ENCODE measurements around the gene CRTC3.
A peak's percentile ranks its signal among the peaks of the same experiment; 100 is the strongest.
"Not testable (repeated sequence)": the region's sequence is repeated elsewhere in the genome, so short reads cannot be mapped to it uniquely, and the experiment has no call there.

The CRTC3 gene

GRCh38 chr15:90684281-90684680 lies 154.6 kb downstream of the CRTC3 start:
- H3K4me3 ChIP-seq (ENCODE audit: insufficient read length, low read depth), result no peak overlapping the region
- no peaks in the 10 kb centered on the region for H3K36me3 ChIP-seq (ENCODE audit: insufficient read depth, insufficient read length, low read length)
- TF ChIP-seq SUZ12 (IDR thresholded peaks at IDR 0.05; ENCODE audit: extremely low read depth, insufficient read depth, insufficient read length) (no peak), ZNF274 (IDR thresholded peaks at IDR 0.05; ENCODE audit: low read depth, low read length) (no peak), YY1 (IDR thresholded peaks at IDR 0.05; ENCODE audit: insufficient read depth, insufficient read length) (no peak)
- H3K9ac ChIP-seq (ENCODE audit: insufficient read length, low read depth), result no peak overlapping the region
- H3K9me3 ChIP-seq (ENCODE audit: insufficient read depth, low read length), result peaks cover 8% of the 10 kb centered on the region; the same call in 1 of the 2 replicates
- no peaks in the 10 kb centered on the region for H3K27me3 ChIP-seq (ENCODE audit: insufficient read depth, insufficient read length)
- no peaks in the 10 kb centered on the region for H3K4me1 ChIP-seq (ENCODE audit: insufficient read depth, insufficient read length)
- DNase-seq (ENCODE audit: low read depth, low spot score), result no peak

GRCh38 chr15:90685591-90686434 lies 156.1 kb downstream of the CRTC3 start:
- DNase-seq (ENCODE audit: low read depth, low spot score), result no peak
- Histone ChIP-seq H3K4me3 (ENCODE audit: insufficient read length, low read depth) (no peak overlapping the region), H3K36me3 (ENCODE audit: insufficient read depth, insufficient read length, low read length) (no peaks in the 10 kb centered on the region), H3K4me1 (ENCODE audit: insufficient read depth, insufficient read length) (no peaks in the 10 kb centered on the region), H3K9me3 (ENCODE audit: insufficient read depth, low read length) (peaks cover 8% of the 10 kb centered on the region; the same call in 1 of the 2 replicates), H3K27me3 (ENCODE audit: insufficient read depth, insufficient read length) (no peaks in the 10 kb centered on the region), H3K9ac (ENCODE audit: insufficient read length, low read depth) (no peak overlapping the region)
- TF ChIP-seq ZNF274 (IDR thresholded peaks at IDR 0.05; ENCODE audit: low read depth, low read length) (no peak), SUZ12 (IDR thresholded peaks at IDR 0.05; ENCODE audit: extremely low read depth, insufficient read depth, insufficient read length) (no peak), YY1 (IDR thresholded peaks at IDR 0.05; ENCODE audit: insufficient read depth, insufficient read length) (no peak)

- H3K36me3 ChIP-seq (ENCODE audit: insufficient read depth, insufficient read length, low read length), result no peaks in the 10 kb centered on the region
- no peaks in the 10 kb centered on the region for H3K4me1 ChIP-seq (ENCODE audit: insufficient read depth, insufficient read length)
- no peaks in the 10 kb centered on the region for H3K27me3 ChIP-seq (ENCODE audit: insufficient read depth, insufficient read length)
- H3K9ac ChIP-seq (ENCODE audit: insufficient read length, low read depth), result no peak overlapping the region
- TF ChIP-seq SUZ12 (IDR thresholded peaks at IDR 0.05; ENCODE audit: extremely low read depth, insufficient read depth, insufficient read length) (no peak), ZNF274 (IDR thresholded peaks at IDR 0.05; ENCODE audit: low read depth, low read length) (no peak), YY1 (IDR thresholded peaks at IDR 0.05; ENCODE audit: insufficient read depth, insufficient read length) (no peak)
- no peak overlapping the region for H3K4me3 ChIP-seq (ENCODE audit: insufficient read length, low read depth)
- DNase-seq (ENCODE audit: low read depth, low spot score), result no peak
- peaks cover 8% of the 10 kb centered on the region; the same call in 1 of the 2 replicates for H3K9me3 ChIP-seq (ENCODE audit: insufficient read depth, low read length)
Observed at GRCh38 chr15:90686435-90687218, 156.9 kb downstream of the CRTC3 start.

- H3K27me3 ChIP-seq (ENCODE audit: insufficient read depth, insufficient read length); H3K4me3 ChIP-seq (ENCODE audit: insufficient read length, low read depth); H3K4me1 ChIP-seq (ENCODE audit: insufficient read depth, insufficient read length); H3K9ac ChIP-seq (ENCODE audit: insufficient read length, low read depth); DNase-seq (ENCODE audit: low read depth, low spot score); H3K9me3 ChIP-seq (ENCODE audit: insufficient read depth, low read length); H3K36me3 ChIP-seq (ENCODE audit: insufficient read depth, insufficient read length, low read length): not testable (repeated sequence)
Observed at GRCh38 chr15:90689326-90689961, 159.7 kb downstream of the CRTC3 start.

- no peak for TF ChIP-seq SUZ12 (IDR thresholded peaks at IDR 0.05; ENCODE audit: extremely low read depth, insufficient read depth, insufficient read length)
- TF ChIP-seq ZNF274 (IDR thresholded peaks at IDR 0.05; ENCODE audit: low read depth, low read length), result no peak
- no peak for TF ChIP-seq YY1 (IDR thresholded peaks at IDR 0.05; ENCODE audit: insufficient read depth, insufficient read length)
- no peak overlapping the region for H3K9ac ChIP-seq (ENCODE audit: insufficient read length, low read depth)
- H3K36me3 ChIP-seq (ENCODE audit: insufficient read depth, insufficient read length, low read length), result no peaks in the 10 kb centered on the region
- no peaks in the 10 kb centered on the region for H3K27me3 ChIP-seq (ENCODE audit: insufficient read depth, insufficient read length)
- peaks cover 8% of the 10 kb centered on the region; the same call in 1 of the 2 replicates for H3K9me3 ChIP-seq (ENCODE audit: insufficient read depth, low read length)
- H3K4me3 ChIP-seq (ENCODE audit: insufficient read length, low read depth), result no peak overlapping the region
- no peaks in the 10 kb centered on the region for H3K4me1 ChIP-seq (ENCODE audit: insufficient read depth, insufficient read length)
- DNase-seq (ENCODE audit: low read depth, low spot score), result no peak
Observed at GRCh38 chr15:90690585-90690984, 160.9 kb downstream of the CRTC3 start.

GRCh38 chr15:90691369-90691768 lies 161.6 kb downstream of the CRTC3 start:
- Histone ChIP-seq H3K36me3 (ENCODE audit: insufficient read depth, insufficient read length, low read length) (no peaks in the 10 kb centered on the region), H3K9ac (ENCODE audit: insufficient read length, low read depth) (peak overlapping the region; percentile 1), H3K27me3 (ENCODE audit: insufficient read depth, insufficient read length) (no peaks in the 10 kb centered on the region), H3K4me1 (ENCODE audit: insufficient read depth, insufficient read length) (no peaks in the 10 kb centered on the region), H3K9me3 (ENCODE audit: insufficient read depth, low read length) (peaks cover 8% of the 10 kb centered on the region; the same call in 1 of the 2 replicates), H3K4me3 (ENCODE audit: insufficient read length, low read depth) (no peak overlapping the region)
- DNase-seq (ENCODE audit: low read depth, low spot score), result no peak
- no peak for TF ChIP-seq ZNF274 (IDR thresholded peaks at IDR 0.05; ENCODE audit: low read depth, low read length)
- TF ChIP-seq SUZ12 (IDR thresholded peaks at IDR 0.05; ENCODE audit: extremely low read depth, insufficient read depth, insufficient read length), result no peak

All from NT2/D1 (cell line).